ENCODE measurements around the gene NKAIN2. TPM values are rescaled to one million over a fixed set of nuclear protein-coding genes. Genes with fewer than 3 reads are reported as not detected.

NKAIN2 gene
- total and polyA plus RNA-seq, 9 of the 15 experiments (the other 6 are each of a cell fraction or from before 2014, with no cell fraction given) = not detected

- no peak for TF ChIP-seq ZNF354B (CRISPR knock-in tag; IDR thresholded peaks at IDR 0.05)
- TF ChIP-seq, protein P1, sequence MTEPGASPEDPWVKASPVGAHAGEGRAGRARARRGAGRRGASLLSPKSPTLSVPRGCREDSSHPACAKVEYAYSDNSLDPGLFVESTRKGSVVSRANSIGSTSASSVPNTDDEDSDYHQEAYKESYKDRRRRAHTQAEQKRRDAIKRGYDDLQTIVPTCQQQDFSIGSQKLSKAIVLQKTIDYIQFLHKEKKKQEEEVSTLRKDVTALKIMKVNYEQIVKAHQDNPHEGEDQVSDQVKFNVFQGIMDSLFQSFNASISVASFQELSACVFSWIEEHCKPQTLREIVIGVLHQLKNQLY (CRISPR knock-in tag; conservative IDR thresholded peaks at IDR 0.05) = no peak
- no peak for TF ChIP-seq ZBTB26 (CRISPR knock-in tag; IDR thresholded peaks at IDR 0.05)
- TF ChIP-seq XRCC5 (IDR thresholded peaks at IDR 0.05; ENCODE audit: low read depth, low read length) = no peak
Measured at GRCh38 chr6:123764722-123765121, 38.9 kb upstream of the NKAIN2 start (continued).

DNA sequence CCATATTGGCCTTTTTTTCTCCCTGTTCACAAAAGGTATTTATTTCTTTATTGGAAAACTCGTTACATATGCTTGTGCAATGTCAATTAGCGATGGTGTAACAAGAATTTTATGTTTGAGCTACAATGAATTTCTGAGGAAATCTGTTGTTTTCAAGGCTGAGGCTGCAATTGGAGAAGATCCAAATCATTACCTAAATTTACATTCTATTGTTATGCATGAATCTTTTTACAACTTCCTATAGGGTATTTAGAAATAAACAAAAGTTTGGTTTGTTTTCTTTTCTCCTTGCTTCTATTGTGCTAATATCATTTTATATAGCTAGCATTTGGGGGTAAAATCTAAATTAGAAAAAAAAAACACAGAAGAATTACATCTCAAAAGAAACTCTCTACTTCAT, 34.7 kb upstream of the NKAIN2 start:
- WGBS (ENCODE audit: insufficient coverage, low coverage, missing lambda C conversion rate) = 0% methylated on average over 2 of the region's 2 CpGs
- CTCF ChIA-PET (ENCODE audit: low intra/inter-chr PET ratio) = no interaction called here
- TF ChIP-seq POLR2H (tag; IDR thresholded peaks at IDR 0.05; ENCODE audit: low read depth) (no peak), NFATC3 (IDR thresholded peaks at IDR 0.05) (no peak), DLX4 (CRISPR knock-in tag; IDR thresholded peaks at IDR 0.05) (no peak), NR2C1 (IDR thresholded peaks at IDR 0.05) (no peak), NR2C1 (tag; IDR thresholded peaks at IDR 0.05) (no peak), ELF2 (CRISPR knock-in tag; IDR thresholded peaks at IDR 0.05) (no peak), ATF4 (CRISPR knock-in tag; IDR thresholded peaks at IDR 0.05) (no peak), FOXK2 (conservative IDR thresholded peaks at IDR 0.05 in 1 of 2, IDR thresholded peaks at IDR 0.05 in 1 of 2; ENCODE audit: low read depth in 2 of 2) (no peak), NR1H2 (CRISPR knock-in tag; IDR thresholded peaks at IDR 0.05) (no peak), BRF2 (IDR thresholded peaks at IDR 0.05; ENCODE audit: borderline replicate concordance, insufficient read depth, insufficient read length) (no peak), ETV6 (IDR thresholded peaks at IDR 0.05; ENCODE audit: borderline replicate concordance in 1 of 2, low read depth in 2 of 2, low read length in 1 of 2) (no peak), ETV6 (CRISPR knock-in tag; IDR thresholded peaks at IDR 0.05; ENCODE audit: borderline replicate concordance) (no peak)
- TF ChIP-seq, protein P2, sequence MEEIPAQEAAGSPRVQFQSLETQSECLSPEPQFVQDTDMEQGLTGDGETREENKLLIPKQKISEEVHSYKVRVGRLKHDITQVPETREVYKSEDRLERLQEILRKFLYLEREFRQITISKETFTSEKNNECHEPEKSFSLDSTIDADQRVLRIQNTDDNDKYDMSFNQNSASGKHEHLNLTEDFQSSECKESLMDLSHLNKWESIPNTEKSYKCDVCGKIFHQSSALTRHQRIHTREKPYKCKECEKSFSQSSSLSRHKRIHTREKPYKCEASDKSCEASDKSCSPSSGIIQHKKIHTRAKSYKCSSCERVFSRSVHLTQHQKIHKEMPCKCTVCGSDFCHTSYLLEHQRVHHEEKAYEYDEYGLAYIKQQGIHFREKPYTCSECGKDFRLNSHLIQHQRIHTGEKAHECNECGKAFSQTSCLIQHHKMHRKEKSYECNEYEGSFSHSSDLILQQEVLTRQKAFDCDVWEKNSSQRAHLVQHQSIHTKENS (CRISPR knock-in tag; IDR thresholded peaks at IDR 0.05) = no peak

More for the DNA sequence above, 34.7 kb upstream of the NKAIN2 start:
- BruUV-seq (replicated peaks) = no TSS peak
- Histone ChIP-seq H3K4me2 (ENCODE audit: insufficient read depth, low read length) (no peak overlapping the region), H3K9ac (ENCODE audit: insufficient read depth in 1 of 2, low read depth in 2 of 2, low read length in 2 of 2) (no peak overlapping the region), H4K20me1 (replicated peaks; ENCODE audit: control insufficient read depth, insufficient read depth, low read length) (no peaks in the 10 kb centered on the region), H3K27ac (ENCODE audit: extremely low read depth, low read depth, low read length) (no peak overlapping the region), H3K36me3 (ENCODE audit: control insufficient read depth, insufficient read depth, low read length) (no peaks in the 10 kb centered on the region), H3K27me3 (ENCODE audit: control insufficient read depth in 2 of 2, insufficient read depth in 2 of 2, low read length in 2 of 2) (no peaks in the 10 kb centered on the region), H3K4me1 (replicated peaks in 1 of 2; ENCODE audit: control insufficient read depth in 2 of 2, insufficient read depth in 2 of 2, low read length in 2 of 2) (no peaks in the 10 kb centered on the region), H3K9me1 (ENCODE audit: control insufficient read depth, insufficient read depth, low read length) (no peaks in the 10 kb centered on the region), H3K4me3 (no peak overlapping the region), H2AFZ (ENCODE audit: low read depth, low read length) (no peak overlapping the region), H3K79me2 (ENCODE audit: control insufficient read depth, insufficient read depth, low read length) (no peaks in the 10 kb centered on the region), H3K9me3 (replicated peaks; ENCODE audit: control insufficient read depth, insufficient read depth, low read depth, low read length) (no peaks in the 10 kb centered on the region; the same call in 1 of the 2 replicates)
- FAIRE-seq = no peak
- ATAC-seq = no peak
- in situ Hi-C loops (cut with MboI) (no loop called here), intact Hi-C loops (cut with micrococcal nuclease) (no loop called here)
- DNase-seq (ENCODE audit: extremely low read depth in 1 of 4, low spot score in 3 of 4) = no peak
- POLR2A ChIA-PET = no interaction called here
